Chondrocyte (in vitro differentiated cells): Measurements from ENCODE around the gene MED13L. TPM values are rescaled to one million over a fixed set of nuclear protein-coding genes. Genes with fewer than 3 reads are reported as not detected.

ENCODE experiments used
- DNase-seq: peaks from one replicate; pipeline ENCODE4 v3.0.0; 2021; ENCODE audit warnings: mixed read lengths, low spot score
- H3K27ac Mint-ChIP-seq: one replicate; pipeline ENCODE4 v1.8.0; 2021; ENCODE audit warnings: mild to moderate bottlenecking, moderate library complexity, mixed read lengths; ENCODE audit not compliant: unreplicated experiment
- H3K27me3 Mint-ChIP-seq: 2 replicates; pipeline ENCODE4 v1.8.0; 2021; ENCODE audit warnings: low read depth, mixed read lengths
- H3K36me3 Mint-ChIP-seq: 2 replicates; pipeline ENCODE4 v1.8.0; 2021; ENCODE audit warnings: low read depth, mixed read lengths
- H3K4me1 Mint-ChIP-seq: 2 replicates; pipeline ENCODE4 v1.8.0; 2021; ENCODE audit warnings: low read depth, mild to moderate bottlenecking, mixed read lengths
- H3K4me3 Mint-ChIP-seq: one replicate; pipeline ENCODE4 v1.8.0; 2021; ENCODE audit warnings: mild to moderate bottlenecking, moderate library complexity, mixed read lengths; ENCODE audit not compliant: unreplicated experiment
- H3K9me3 Mint-ChIP-seq: 2 replicates; pipeline ENCODE4 v1.8.0; 2021; ENCODE audit warnings: low read depth, mixed read lengths
- CTCF ChIP-seq: fragments of 200-600 bp; sonication (generic); IDR thresholded peaks from 2 replicates; pipeline ENCODE4 v1.5.0; 2021; ENCODE audit warnings: antibody characterized with exemption, mild to moderate bottlenecking, moderate library complexity
- total RNA-seq: library from RNA; stranded (reverse); gene quantifications from 3 replicates; pipeline ENCODE4 v1.2.1, GENCODE V29; 2021

Gene MED13L
- total RNA-seq, 1 donor from 2014 or later, result 162 TPM

- H3K9me3 Mint-ChIP-seq, result no peaks in the 10 kb centered on the region
- no peaks in the 10 kb centered on the region for H3K36me3 Mint-ChIP-seq
- no peak overlapping the region for H3K4me3 Mint-ChIP-seq
- no peaks in the 10 kb centered on the region for H3K27me3 Mint-ChIP-seq
- no peak for DNase-seq
- TF ChIP-seq CTCF, result no peak
- H3K4me1 Mint-ChIP-seq, result peaks cover 15% of the 10 kb centered on the region
- no peak overlapping the region for H3K27ac Mint-ChIP-seq
These were observed 5.1 kb upstream of the MED13L start for GRCh38 chr12:116282371-116283286.

GRCh38 chr12:116280595-116281290, 3.2 kb upstream of the MED13L start:
- no peak overlapping the region for H3K4me3 Mint-ChIP-seq
- no peak overlapping the region for H3K27ac Mint-ChIP-seq
- TF ChIP-seq CTCF, result no peak

GRCh38 chr12:116278667-116279066, 1.2 kb upstream of the MED13L start:
- no peak for TF ChIP-seq CTCF
- Mint-ChIP-seq H3K4me1 (peaks cover 31% of the 10 kb centered on the region), H3K27ac (peak overlapping the region; percentile 23), H3K9me3 (no peaks in the 10 kb centered on the region), H3K36me3 (no peaks in the 10 kb centered on the region), H3K4me3 (peak overlapping the region; percentile 70), H3K27me3 (no peaks in the 10 kb centered on the region)
- DNase-seq, result no peak

More at GRCh38 chr12:116280595-116281290, 3.2 kb upstream of the MED13L start:
- Mint-ChIP-seq H3K36me3 (no peaks in the 10 kb centered on the region), H3K4me1 (peaks cover 10% of the 10 kb centered on the region), H3K9me3 (no peaks in the 10 kb centered on the region), H3K27me3 (no peaks in the 10 kb centered on the region)
- no peak for DNase-seq

GRCh38 chr12:116278279-116278626, 760 bp upstream of the MED13L start:
- TF ChIP-seq CTCF, result no peak
- Mint-ChIP-seq H3K4me1 (peaks cover 35% of the 10 kb centered on the region), H3K27ac (peak overlapping the region; percentile 42), H3K9me3 (no peaks in the 10 kb centered on the region), H3K36me3 (no peaks in the 10 kb centered on the region), H3K4me3 (peak overlapping the region; percentile 70), H3K27me3 (no peaks in the 10 kb centered on the region)
- no peak for DNase-seq

GRCh38 chr12:116276652-116277466, 634 bp downstream of the MED13L start:
- Mint-ChIP-seq H3K4me1 (peaks cover 48% of the 10 kb centered on the region), H3K4me3 (peak overlapping the region; percentile 96), H3K9me3 (no peaks in the 10 kb centered on the region), H3K27ac (peak overlapping the region; percentile 97), H3K36me3 (no peaks in the 10 kb centered on the region), H3K27me3 (no peaks in the 10 kb centered on the region)
- peak; percentile 37 for TF ChIP-seq CTCF
- DNase-seq, result no peak
